ENCODE data around the gene MRPL46. TPM values are rescaled to one million over a fixed set of nuclear protein-coding genes. Genes with fewer than 3 reads are reported as not detected.
A peak's percentile ranks its signal among the peaks of the same experiment; 100 is the strongest.

Gene MRPL46
- total RNA-seq, 2 experiments from 2014 or later: 8.6 to 10.2 TPM

- H3K4me1 ChIP-seq (ENCODE audit: insufficient read depth, low read length): peaks cover 12% of the 10 kb centered on the region
- ChIA-PET POLR2A (interaction anchor here (2.4 kb wide), 1 partner anchor 13 kb away, joined by 10 read pairs; the partner anchor contains the start of genes MRPL46 and MRPS11), CTCF (no interaction called here)
- Mint-ChIP-seq H3K27ac (no peak overlapping the region), H3K36me3 (ENCODE audit: low read depth) (peaks cover 15% of the 10 kb centered on the region), H3K4me3 (no peak overlapping the region), H3K4me1 (ENCODE audit: low read depth) (peaks cover 9% of the 10 kb centered on the region), H3K9me3 (no peaks in the 10 kb centered on the region), H3K27me3 (peaks cover 4% of the 10 kb centered on the region)
- no peaks in the 10 kb centered on the region for H3K27me3 ChIP-seq (ENCODE audit: control insufficient read depth in 1 of 2, insufficient read depth in 2 of 2, low read length in 2 of 2)
- H3K27ac ChIP-seq (ENCODE audit: low read depth in 1 of 2, low read length in 2 of 2): no peak overlapping the region
- H3K4me3 ChIP-seq (ENCODE audit: low read length): no peak overlapping the region
- TF ChIP-seq CTCF (IDR thresholded peaks at IDR 0.05): no peak
- intact Hi-C loops (cut with DNase I, micrococcal nuclease): no loop called here
- ATAC-seq (ENCODE audit: poor library complexity) (no peak), DNase-seq (no peak)
- H3K36me3 ChIP-seq (ENCODE audit: insufficient read depth, low read length): peaks cover 18% of the 10 kb centered on the region
- no peaks in the 10 kb centered on the region for H3K9me3 ChIP-seq (ENCODE audit: control insufficient read depth in 1 of 2, insufficient read depth in 1 of 2, low read length in 2 of 2)
Observed at GRCh38 chr15:88453651-88454050, 13.5 kb downstream of the MRPL46 start.

- peak; percentile 36 for TF ChIP-seq CTCF (IDR thresholded peaks at IDR 0.05)
- Histone ChIP-seq H3K9me3 (ENCODE audit: control insufficient read depth in 1 of 2, insufficient read depth in 1 of 2, low read length in 2 of 2) (no peaks in the 10 kb centered on the region), H3K36me3 (ENCODE audit: insufficient read depth, low read length) (no peaks in the 10 kb centered on the region), H3K4me1 (ENCODE audit: insufficient read depth, low read length) (peaks cover 10% of the 10 kb centered on the region), H3K27me3 (ENCODE audit: control insufficient read depth in 1 of 2, insufficient read depth in 2 of 2, low read length in 2 of 2) (no peaks in the 10 kb centered on the region), H3K4me3 (ENCODE audit: low read length) (no peak overlapping the region), H3K27ac (ENCODE audit: low read depth in 1 of 2, low read length in 2 of 2) (no peak overlapping the region)
- no peak overlapping the region for H3K4me3 Mint-ChIP-seq
- H3K27ac Mint-ChIP-seq: no peak overlapping the region
- ATAC-seq (ENCODE audit: poor library complexity) (peak; percentile 68), DNase-seq (peak in 13 of 14 experiments; percentile 23 to 68 (median 42))
- peaks cover 19% of the 10 kb centered on the region for H3K27me3 Mint-ChIP-seq
- H3K4me1 Mint-ChIP-seq (ENCODE audit: low read depth): peaks cover 9% of the 10 kb centered on the region
- H3K36me3 Mint-ChIP-seq (ENCODE audit: low read depth): no peaks in the 10 kb centered on the region
- intact Hi-C loops (cut with DNase I, micrococcal nuclease): no loop called here
- ChIA-PET CTCF (interaction anchor here (0.6 kb wide), 1 partner anchor 18 kb away, joined by 3 read pairs; the partner anchor contains the start of gene MRPS11), POLR2A (no interaction called here)
- H3K9me3 Mint-ChIP-seq: no peaks in the 10 kb centered on the region
Observed at GRCh38 chr15:88450125-88450798, 16.9 kb downstream of the MRPL46 start.

- Mint-ChIP-seq H3K4me1 (ENCODE audit: low read depth) (peaks cover 3% of the 10 kb centered on the region), H3K4me3 (no peak overlapping the region), H3K36me3 (ENCODE audit: low read depth) (no peaks in the 10 kb centered on the region), H3K9me3 (no peaks in the 10 kb centered on the region), H3K27me3 (peaks cover 19% of the 10 kb centered on the region), H3K27ac (no peak overlapping the region)
- intact Hi-C loops (cut with DNase I, micrococcal nuclease): no loop called here
- no peak overlapping the region for H3K27ac ChIP-seq (ENCODE audit: low read depth in 1 of 2, low read length in 2 of 2)
- no peaks in the 10 kb centered on the region for H3K27me3 ChIP-seq (ENCODE audit: control insufficient read depth in 1 of 2, insufficient read depth in 2 of 2, low read length in 2 of 2)
- ChIA-PET POLR2A (no interaction called here), CTCF (interaction anchor here (0.6 kb wide), 1 partner anchor 18 kb away, joined by 3 read pairs; the partner anchor contains the start of gene MRPS11)
- TF ChIP-seq CTCF (IDR thresholded peaks at IDR 0.05): no peak
- no peak overlapping the region for H3K4me3 ChIP-seq (ENCODE audit: low read length)
- no peak for DNase-seq
- no peaks in the 10 kb centered on the region for H3K36me3 ChIP-seq (ENCODE audit: insufficient read depth, low read length)
- no peaks in the 10 kb centered on the region for H3K9me3 ChIP-seq (ENCODE audit: control insufficient read depth in 1 of 2, insufficient read depth in 1 of 2, low read length in 2 of 2)
- H3K4me1 ChIP-seq (ENCODE audit: insufficient read depth, low read length): peaks cover 3% of the 10 kb centered on the region
- no peak for ATAC-seq (ENCODE audit: poor library complexity)
Observed at GRCh38 chr15:88449581-88449980, 17.6 kb downstream of the MRPL46 start.

All from CD4-positive, alpha-beta T cell (primary cell).